PC-9 (cell line): ENCODE data around the gene SMAD6. TPM values are rescaled to one million over a fixed set of nuclear protein-coding genes. Genes with fewer than 3 reads are reported as not detected.

ENCODE experiments used
- BruUV-seq: library from RNA; stranded (reverse); fragments of 400-500 nt; replicated peaks from 2 replicates; lab custom pipeline; 2021; lab: Mats Ljungman, UMichigan
- CTCF ChIA-PET: fragments of 300-600 bp; sonication (Branson Sonifier 250); formaldehyde crosslinking; loops from one replicate; lab custom pipeline; 2022; ENCODE audit warnings: antibody characterized with exemption; lab: Charles Lee
- POLR2A ChIA-PET: fragments of 300-600 bp; sonication (Branson Sonifier 250); formaldehyde crosslinking; loops from one replicate; lab custom pipeline; 2022; ENCODE audit warnings: antibody characterized with exemption; ENCODE audit not compliant: unreplicated experiment; lab: Charles Lee
- DNase-seq, 2 experiments: peaks; one replicate each; pipeline versions ENCODE4 v3.0.0 to v3.0.0-alpha.2; 2015 to 2022; ENCODE audit warnings: mixed read lengths in 1 of 2
- H2AFZ ChIP-seq: fragments of 200-600 bp; sonication (generic); 2 replicates; pipeline ENCODE4 v1.8.1; 2017; ENCODE audit warnings: antibody characterized with exemption
- H3F3A ChIP-seq: fragments of 200-600 bp; sonication (generic); 2 replicates; pipeline ENCODE4 v1.8.1; 2017; ENCODE audit warnings: antibody characterized with exemption, mild to moderate bottlenecking, low read depth; ENCODE audit not compliant: insufficient read depth
- H3K27ac ChIP-seq: fragments of 200-600 bp; sonication (generic); 2 replicates; pipeline ENCODE4 v1.6.1; 2016; ENCODE audit warnings: mixed run types
- H3K27me3 ChIP-seq: fragments of 200-600 bp; sonication (generic); 2 replicates; pipeline ENCODE4 v1.6.1; 2016; ENCODE audit warnings: low read depth, mixed run types; ENCODE audit not compliant: insufficient read depth
- H3K36me3 ChIP-seq: fragments of 200-600 bp; sonication (generic); 2 replicates; pipeline ENCODE4 v1.6.1; 2016; ENCODE audit warnings: low read depth, mixed run types
- H3K4me1 ChIP-seq: fragments of 200-600 bp; sonication (generic); replicated peaks from 2 replicates; pipeline ENCODE4 v1.6.1; 2016; ENCODE audit warnings: mixed run types; ENCODE audit not compliant: insufficient read depth
- H3K4me2 ChIP-seq: fragments of 200-600 bp; sonication (generic); 2 replicates; pipeline ENCODE4 v1.6.1; 2017; ENCODE audit warnings: mixed run types
- H3K4me3 ChIP-seq: fragments of 200-600 bp; sonication (generic); 2 replicates; pipeline ENCODE4 v1.6.1; 2016; ENCODE audit warnings: mixed run types
- H3K79me2 ChIP-seq: fragments of 200-600 bp; sonication (generic); 2 replicates; pipeline ENCODE4 v1.6.1; 2017; ENCODE audit warnings: low read depth, mixed run types
- H3K9me2 ChIP-seq: fragments of 200-600 bp; sonication (generic); 2 replicates; pipeline ENCODE4 v1.8.1; 2017; ENCODE audit warnings: mild to moderate bottlenecking; ENCODE audit not compliant: insufficient read depth
- H3K9me3 ChIP-seq: fragments of 200-600 bp; sonication (generic); 2 replicates; pipeline ENCODE4 v1.8.1; 2016; ENCODE audit warnings: low read depth; ENCODE audit not compliant: insufficient read depth
- H4K20me1 ChIP-seq: fragments of 200-600 bp; sonication (generic); 2 replicates; pipeline ENCODE4 v1.8.1; 2017; ENCODE audit not compliant: insufficient read depth
- EZH2 ChIP-seq: fragments of 200-600 bp; sonication (generic); IDR thresholded peaks from 2 replicates; pipeline ENCODE4 v1.8.0; 2017; ENCODE audit warnings: antibody characterized with exemption, low read depth
- intact Hi-C: fragments of 100-400 bp; cut with micrococcal nuclease; formaldehyde crosslinking; loops from one replicate; pipeline ENCODE4 v1.10.0; 2022; ENCODE audit not compliant: unreplicated experiment
- total RNA-seq: library from RNA; stranded (reverse); gene quantifications from 2 replicates; pipeline ENCODE4 v1.2.3, GENCODE V29; 2021
- TF ChIP-seq, protein P1 (sequence below): fragments of 200-600 bp; sonication (generic); conservative IDR thresholded peaks from 2 replicates; pipeline ENCODE4 v1.6.1; 2017; ENCODE audit warnings: mixed run types, antibody characterized with exemption, mild to moderate bottlenecking, moderate library complexity

Gene SMAD6
- total RNA-seq, 1 experiment from 2014 or later = 7.1 TPM

DNA sequence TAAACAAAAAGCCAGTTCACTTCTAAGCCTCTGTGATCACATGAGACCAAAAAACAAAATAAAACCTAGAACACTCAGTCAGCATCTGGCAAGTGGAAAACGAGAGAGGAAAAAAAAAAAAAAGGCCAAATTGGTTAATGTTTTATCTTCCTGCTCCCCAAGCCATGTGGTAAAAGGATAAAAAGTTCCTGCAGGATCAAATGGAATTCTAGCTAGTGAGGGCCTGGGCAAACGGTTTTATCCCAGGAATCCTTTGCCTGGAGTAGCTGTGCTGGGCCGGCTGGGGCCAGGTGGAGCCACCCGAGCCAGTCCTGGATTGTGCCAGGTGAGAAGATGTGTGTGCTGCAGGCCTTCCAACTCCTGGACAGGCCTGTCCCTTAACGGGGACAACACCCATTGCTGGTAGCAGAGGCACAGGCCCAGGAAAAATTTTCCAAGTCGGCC is 13.2 kb downstream of the SMAD6 start:
- ChIA-PET POLR2A (no interaction called here), CTCF (no interaction called here)
- Histone ChIP-seq H3K27me3 (no peaks in the 10 kb centered on the region), H3K9me3 (no peaks in the 10 kb centered on the region), H3F3A (peaks cover 7% of the 10 kb centered on the region; the same call in 1 of the 2 replicates), H3K27ac (no peak overlapping the region), H3K9me2 (no peaks in the 10 kb centered on the region), H3K79me2 (no peaks in the 10 kb centered on the region), H3K4me2 (no peak overlapping the region), H2AFZ (no peak overlapping the region), H4K20me1 (no peaks in the 10 kb centered on the region), H3K36me3 (no peaks in the 10 kb centered on the region), H3K4me3 (no peak overlapping the region), H3K4me1 (peaks cover 20% of the 10 kb centered on the region)
- BruUV-seq = no TSS peak
- TF ChIP-seq, protein P1, sequence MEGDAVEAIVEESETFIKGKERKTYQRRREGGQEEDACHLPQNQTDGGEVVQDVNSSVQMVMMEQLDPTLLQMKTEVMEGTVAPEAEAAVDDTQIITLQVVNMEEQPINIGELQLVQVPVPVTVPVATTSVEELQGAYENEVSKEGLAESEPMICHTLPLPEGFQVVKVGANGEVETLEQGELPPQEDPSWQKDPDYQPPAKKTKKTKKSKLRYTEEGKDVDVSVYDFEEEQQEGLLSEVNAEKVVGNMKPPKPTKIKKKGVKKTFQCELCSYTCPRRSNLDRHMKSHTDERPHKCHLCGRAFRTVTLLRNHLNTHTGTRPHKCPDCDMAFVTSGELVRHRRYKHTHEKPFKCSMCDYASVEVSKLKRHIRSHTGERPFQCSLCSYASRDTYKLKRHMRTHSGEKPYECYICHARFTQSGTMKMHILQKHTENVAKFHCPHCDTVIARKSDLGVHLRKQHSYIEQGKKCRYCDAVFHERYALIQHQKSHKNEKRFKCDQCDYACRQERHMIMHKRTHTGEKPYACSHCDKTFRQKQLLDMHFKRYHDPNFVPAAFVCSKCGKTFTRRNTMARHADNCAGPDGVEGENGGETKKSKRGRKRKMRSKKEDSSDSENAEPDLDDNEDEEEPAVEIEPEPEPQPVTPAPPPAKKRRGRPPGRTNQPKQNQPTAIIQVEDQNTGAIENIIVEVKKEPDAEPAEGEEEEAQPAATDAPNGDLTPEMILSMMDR = no peak
- no peak for TF ChIP-seq EZH2
- intact Hi-C loops = no loop called here
- DNase-seq = no peak

DNA sequence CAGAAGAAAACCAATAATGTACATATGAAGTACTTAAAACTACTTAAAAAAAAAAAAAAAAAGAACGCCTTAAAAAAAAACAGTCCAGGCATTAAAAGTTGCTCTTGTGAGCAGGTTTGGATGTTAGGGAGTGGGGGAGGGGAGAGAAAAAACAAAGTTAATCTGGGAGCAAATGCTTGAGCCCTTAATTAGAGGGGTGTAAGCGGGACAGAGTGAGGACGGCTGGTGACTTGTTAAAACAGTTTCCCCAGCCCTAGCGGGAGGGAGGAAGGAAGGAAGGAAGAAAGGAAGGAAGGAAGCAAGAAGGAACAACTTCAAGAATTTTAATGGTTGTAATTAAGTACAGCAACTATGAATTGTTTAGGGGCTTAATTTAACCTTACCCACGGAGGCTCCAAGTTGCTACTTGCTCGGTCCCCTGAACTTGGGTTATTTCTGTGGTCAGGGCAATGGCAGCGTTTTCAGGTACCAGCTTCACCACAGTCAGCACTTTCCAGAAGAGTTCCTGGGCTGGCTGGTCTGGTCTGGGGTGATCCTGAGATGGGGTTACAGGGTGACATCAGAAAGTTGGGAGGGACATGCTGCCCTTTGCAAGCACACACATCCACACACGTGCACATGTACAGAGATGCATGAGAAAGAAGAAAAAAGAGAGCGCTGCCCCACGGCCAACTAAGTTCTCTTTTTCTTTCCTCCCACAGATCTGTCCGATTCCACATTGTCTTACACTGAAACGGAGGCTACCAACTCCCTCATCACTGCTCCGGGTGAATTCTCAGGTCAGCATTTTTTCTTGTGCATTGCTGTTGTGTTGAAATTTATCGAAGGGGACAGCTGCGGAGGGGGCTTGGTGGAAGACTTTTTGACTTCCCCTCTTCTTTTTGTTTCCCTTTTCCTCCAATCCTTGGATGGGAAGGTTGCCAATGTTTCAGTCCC is 14.0 kb downstream of the SMAD6 start:
- Histone ChIP-seq H3K27ac (no peak overlapping the region), H3K4me3 (no peak overlapping the region), H3F3A (peaks cover 7% of the 10 kb centered on the region; the same call in 1 of the 2 replicates), H4K20me1 (no peaks in the 10 kb centered on the region), H3K9me2 (no peaks in the 10 kb centered on the region), H2AFZ (no peak overlapping the region), H3K9me3 (no peaks in the 10 kb centered on the region), H3K27me3 (no peaks in the 10 kb centered on the region), H3K79me2 (no peaks in the 10 kb centered on the region), H3K36me3 (no peaks in the 10 kb centered on the region), H3K4me2 (no peak overlapping the region), H3K4me1 (peaks cover 27% of the 10 kb centered on the region)
- TF ChIP-seq, protein P1 = no peak
- TF ChIP-seq EZH2 = no peak
- no peak for DNase-seq
- POLR2A ChIA-PET = no interaction called here
- intact Hi-C loops = no loop called here
- BruUV-seq = no TSS peak
- CTCF ChIA-PET = no interaction called here

DNA sequence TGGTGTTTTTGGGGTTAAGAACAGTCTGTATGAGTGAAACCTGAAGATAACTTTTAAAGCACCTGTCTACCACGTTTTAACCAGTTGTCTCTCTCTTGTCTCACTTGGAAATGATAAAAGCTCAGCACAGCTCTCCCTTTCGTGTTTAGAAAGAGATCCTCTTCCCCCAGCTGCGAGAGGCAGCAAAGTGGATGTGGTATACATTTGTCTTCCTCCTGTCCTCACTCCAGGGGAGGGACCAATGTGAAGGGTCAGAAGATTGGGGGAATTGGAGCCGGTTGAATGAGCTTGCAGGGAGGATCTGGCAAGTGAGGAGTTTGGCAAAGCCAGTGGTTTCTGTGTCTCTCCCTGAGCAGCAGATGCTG is 14.6 kb downstream of the SMAD6 start:
- Histone ChIP-seq H3K79me2 (no peaks in the 10 kb centered on the region), H3K27me3 (no peaks in the 10 kb centered on the region), H3K27ac (no peak overlapping the region), H3K4me1 (peaks cover 32% of the 10 kb centered on the region), H4K20me1 (no peaks in the 10 kb centered on the region), H3K4me3 (no peak overlapping the region), H2AFZ (no peak overlapping the region), H3K9me2 (no peaks in the 10 kb centered on the region), H3K4me2 (no peak overlapping the region), H3F3A (peaks cover 7% of the 10 kb centered on the region; the same call in 1 of the 2 replicates), H3K9me3 (no peaks in the 10 kb centered on the region), H3K36me3 (no peaks in the 10 kb centered on the region)
- no TSS peak for BruUV-seq
- TF ChIP-seq, protein P1 = no peak
- no peak for TF ChIP-seq EZH2
- CTCF ChIA-PET = no interaction called here
- intact Hi-C loops = no loop called here
- DNase-seq = no peak
- POLR2A ChIA-PET = no interaction called here
